DOHH2 (cell line): ENCODE data around the gene UBE3A.

ENCODE experiments used
- CTCF ChIP-seq: fragments of 200-600 bp; sonication (generic); IDR thresholded peaks from one replicate; pipeline ENCODE4 v1.5.1; 2014; ENCODE audit warnings: antibody characterized with exemption, mild to moderate bottlenecking, low read depth, low read length; ENCODE audit not compliant: poor library complexity, severe bottlenecking
- EZH2phosphoT487 ChIP-seq: fragments of 200-600 bp; sonication (generic); IDR thresholded peaks from 2 replicates; pipeline ENCODE4 v1.6.1; 2017; ENCODE audit warnings: borderline replicate concordance, mild to moderate bottlenecking, antibody characterized with exemption, low read length, moderate library complexity, mixed read lengths

- TF ChIP-seq CTCF = no peak
- no peak for TF ChIP-seq EZH2phosphoT487
Measured at GRCh38 chr15:25331404-25331803, 107.4 kb downstream of the UBE3A start.
